GM12875 (cell line): ENCODE measurements around the gene CHGA.

ENCODE experiments used
- H3K4me3 ChIP-seq: one replicate; pipeline ENCODE4 v1.5.1; 2011; ENCODE audit warnings: low read depth, low read length, control low read depth
- TF ChIP-seq, protein P1 (sequence below): IDR thresholded peaks from 2 replicates; pipeline ENCODE4 v1.5.1; 2011; ENCODE audit warnings: low read depth, mild to moderate bottlenecking, control low read depth, inconsistent platforms, low read length, moderate library complexity, borderline replicate concordance; ENCODE audit not compliant: insufficient read depth

CHGA gene

DNA sequence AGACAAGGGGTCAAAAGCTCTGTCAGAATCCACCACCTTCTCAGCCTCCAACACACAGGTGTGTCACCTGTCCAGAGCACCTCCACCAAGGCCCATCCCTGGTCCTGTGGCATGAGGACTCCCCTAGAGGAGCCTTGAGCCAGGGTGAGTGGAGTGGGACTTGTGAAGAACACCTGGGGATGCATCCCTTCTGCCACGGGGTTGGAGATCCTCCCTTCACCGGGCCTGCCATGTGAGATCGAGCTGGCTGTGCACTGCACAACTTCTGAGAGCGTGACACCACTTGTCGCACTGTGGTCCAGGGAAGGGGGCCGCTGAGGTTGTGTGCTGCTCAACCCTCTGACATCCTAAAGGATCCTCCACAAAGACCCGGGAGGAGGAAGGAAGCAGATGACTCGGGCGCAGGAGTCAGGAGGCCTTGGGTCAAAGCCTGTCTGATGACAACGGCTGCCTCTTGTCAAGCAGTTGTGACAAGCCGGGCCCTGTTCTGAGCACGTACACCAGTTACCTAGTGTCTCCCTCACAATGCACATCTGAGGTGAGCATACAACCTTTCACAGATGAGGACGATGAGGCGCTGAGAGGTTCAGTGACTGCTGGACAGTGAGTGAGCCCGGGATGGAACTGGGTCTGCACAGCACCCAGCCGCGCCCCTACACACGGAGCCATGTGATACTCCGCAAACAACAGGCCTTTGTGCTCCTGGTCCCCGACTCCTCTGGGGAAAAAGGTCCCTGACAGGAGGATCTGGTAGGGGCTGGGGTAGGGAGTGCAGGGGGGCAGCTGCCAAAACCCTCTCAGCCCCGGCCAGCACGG lies 35.6 kb downstream of the CHGA start:
- TF ChIP-seq, protein P1, sequence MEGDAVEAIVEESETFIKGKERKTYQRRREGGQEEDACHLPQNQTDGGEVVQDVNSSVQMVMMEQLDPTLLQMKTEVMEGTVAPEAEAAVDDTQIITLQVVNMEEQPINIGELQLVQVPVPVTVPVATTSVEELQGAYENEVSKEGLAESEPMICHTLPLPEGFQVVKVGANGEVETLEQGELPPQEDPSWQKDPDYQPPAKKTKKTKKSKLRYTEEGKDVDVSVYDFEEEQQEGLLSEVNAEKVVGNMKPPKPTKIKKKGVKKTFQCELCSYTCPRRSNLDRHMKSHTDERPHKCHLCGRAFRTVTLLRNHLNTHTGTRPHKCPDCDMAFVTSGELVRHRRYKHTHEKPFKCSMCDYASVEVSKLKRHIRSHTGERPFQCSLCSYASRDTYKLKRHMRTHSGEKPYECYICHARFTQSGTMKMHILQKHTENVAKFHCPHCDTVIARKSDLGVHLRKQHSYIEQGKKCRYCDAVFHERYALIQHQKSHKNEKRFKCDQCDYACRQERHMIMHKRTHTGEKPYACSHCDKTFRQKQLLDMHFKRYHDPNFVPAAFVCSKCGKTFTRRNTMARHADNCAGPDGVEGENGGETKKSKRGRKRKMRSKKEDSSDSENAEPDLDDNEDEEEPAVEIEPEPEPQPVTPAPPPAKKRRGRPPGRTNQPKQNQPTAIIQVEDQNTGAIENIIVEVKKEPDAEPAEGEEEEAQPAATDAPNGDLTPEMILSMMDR = no peak
- H3K4me3 ChIP-seq = no peak overlapping the region

DNA sequence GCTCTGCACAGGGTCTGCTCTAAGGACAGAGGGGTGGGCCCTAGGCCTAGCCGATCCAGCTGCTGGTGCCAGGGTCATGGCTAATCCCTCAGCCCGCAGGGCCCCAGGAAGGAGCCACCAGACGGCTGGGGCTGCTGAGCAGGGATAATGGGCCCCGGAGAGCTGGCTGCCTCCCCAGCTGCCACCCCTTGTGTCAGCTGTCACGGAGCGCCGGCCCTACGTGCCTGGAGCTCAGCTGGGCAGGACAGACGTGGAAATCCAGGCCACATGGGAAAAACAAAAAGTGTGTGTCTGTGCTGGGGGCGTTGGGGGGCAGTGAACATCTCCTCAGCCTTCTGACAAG lies 36.2 kb downstream of the CHGA start:
- H3K4me3 ChIP-seq = no peak overlapping the region
- TF ChIP-seq, protein P1 = no peak

DNA sequence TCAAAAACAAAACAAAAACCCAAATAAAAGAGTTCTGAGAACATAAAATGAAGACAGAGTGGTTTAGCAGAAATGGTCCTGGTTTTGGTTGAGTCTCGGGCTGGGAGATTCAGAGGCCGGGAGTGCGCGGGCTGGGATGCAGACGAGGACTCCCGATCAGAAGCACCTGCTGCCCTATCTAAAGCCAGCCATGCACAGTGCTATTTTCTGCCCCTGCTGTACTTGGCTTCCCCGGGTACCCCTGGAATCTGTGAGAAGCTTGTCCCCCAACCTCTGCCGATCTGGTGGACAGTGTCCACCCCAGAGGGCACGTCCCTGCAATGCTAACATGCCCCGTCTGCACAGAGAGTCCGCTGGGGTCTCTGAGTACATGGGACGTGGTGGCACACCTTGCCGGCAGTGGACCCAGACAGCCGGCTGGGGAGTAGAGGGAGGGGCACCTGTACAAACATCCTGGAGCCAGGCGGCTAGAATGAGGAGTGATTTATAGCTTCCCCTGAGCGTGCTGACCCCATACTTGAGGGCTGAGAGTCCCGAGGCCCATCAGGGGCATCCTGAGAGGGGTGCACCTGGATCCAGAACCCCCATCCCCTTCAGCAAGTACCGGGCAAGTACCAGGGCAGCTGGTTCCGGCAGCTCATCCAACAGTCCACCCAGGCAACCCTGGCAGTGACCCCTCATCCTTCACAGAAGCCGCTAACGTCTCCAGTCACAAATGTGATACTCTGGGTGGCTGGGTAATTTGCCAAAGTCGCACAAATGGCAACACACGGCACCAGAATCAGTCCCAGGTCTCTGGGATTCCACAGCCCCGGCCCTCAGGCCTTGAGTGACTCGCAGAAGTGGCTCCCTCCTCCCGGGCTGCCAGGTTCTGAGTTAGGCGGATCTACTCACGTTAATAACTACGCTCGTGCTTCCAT lies 37.1 kb downstream of the CHGA start:
- TF ChIP-seq, protein P1 = no peak
- no peak overlapping the region for H3K4me3 ChIP-seq

DNA sequence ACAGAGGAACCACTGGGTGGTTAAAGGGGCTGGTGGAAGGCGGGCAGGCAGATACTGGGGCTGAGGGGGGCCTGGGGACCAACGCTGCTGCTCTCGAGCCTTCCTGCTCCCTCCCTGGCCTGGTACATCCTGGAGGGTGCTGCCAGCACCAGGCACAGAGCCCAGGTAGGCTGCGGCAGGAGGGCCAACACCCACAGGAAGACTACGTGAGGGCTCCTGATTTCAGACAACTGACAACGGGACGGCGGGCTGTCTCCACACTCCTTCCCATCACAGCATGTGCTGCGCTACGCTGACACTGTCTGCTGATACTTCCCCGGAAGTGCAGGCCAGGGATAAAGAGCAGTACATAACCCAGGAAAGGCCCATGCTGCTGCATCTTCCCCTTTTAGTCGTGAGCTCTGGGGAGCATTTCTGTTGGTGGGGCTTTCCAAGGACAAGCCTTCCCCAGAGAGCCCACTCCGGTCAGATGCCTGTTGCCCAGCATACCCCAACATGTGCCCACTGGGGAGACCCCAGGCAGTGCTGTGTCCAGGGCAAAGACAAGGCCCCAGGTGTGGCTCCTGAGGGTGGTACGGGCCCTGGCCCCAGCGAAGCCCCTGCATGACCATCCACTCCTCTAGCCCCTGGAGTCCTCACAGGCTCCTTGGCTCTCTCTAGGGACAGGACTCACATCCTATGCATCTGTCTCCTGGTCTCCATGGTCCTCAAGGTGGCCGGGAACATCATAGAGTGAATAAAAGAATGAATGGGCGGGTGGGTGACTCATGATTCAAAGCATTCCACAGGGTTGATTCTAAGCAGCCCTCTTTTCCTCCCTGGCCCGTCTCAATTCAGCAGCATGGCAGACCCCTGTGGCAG lies 38.0 kb downstream of the CHGA start:
- TF ChIP-seq, protein P1 = no peak
- H3K4me3 ChIP-seq = no peak overlapping the region

DNA sequence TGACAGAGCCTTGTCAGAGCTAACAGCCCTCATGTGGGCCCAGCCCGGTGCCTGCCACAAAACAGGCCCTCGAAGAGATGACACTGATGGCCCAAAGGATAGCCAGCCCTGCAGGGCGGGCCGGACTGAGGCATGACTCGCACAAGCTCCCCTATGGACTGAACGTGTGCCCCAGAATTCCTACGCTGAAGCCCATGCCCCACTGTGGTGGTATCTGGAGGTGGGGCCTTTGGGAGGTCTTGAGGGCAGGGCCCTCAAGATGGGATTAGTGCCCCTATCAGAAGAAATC lies 38.6 kb downstream of the CHGA start:
- TF ChIP-seq, protein P1 = no peak

DNA sequence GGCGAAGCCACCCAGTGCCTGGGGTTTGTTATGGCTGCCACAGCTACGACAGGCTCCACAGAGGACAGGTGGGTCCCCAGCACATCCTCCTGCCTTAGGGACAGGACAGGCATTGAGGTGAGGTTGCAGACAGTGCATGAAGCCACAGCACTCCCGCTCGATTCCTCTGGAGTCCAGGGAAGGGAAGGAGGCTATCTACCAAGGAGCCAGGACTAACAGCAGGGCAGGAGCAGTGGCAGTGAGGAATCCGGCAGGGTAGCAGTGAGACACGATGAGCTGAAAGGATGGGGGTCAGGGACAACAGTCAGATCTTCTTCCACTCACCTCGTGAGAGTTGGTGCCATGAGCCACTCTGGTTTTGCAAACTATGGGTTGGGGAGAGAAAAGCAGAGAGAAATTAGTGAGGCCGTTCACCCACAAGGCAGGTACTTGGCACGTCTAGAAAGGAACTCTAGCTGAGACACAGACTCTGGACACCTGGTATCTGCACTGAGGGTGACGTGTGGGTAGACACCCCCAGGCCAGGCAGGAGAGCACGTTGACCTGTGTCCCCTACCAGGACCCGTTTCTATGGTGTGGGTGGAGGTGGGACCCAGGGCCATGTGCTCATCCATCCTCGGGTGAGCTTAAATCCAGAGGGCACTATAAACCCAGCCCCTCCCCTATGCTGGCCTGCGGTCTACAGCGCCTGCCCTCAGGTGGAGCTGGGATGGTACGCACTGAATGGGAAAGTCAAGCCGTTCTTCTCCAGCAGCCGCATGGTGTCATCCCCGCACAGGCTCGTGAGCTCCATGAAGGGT lies 39.3 kb downstream of the CHGA start:
- TF ChIP-seq, protein P1 = no peak
- no peak overlapping the region for H3K4me3 ChIP-seq

More for the DNA sequence above, 38.6 kb downstream of the CHGA start:
- no peak overlapping the region for H3K4me3 ChIP-seq
